ENCODE measurements around the gene NFE2L1.
A peak's percentile ranks its signal among the peaks of the same experiment; 100 is the strongest.

NFE2L1 gene

DNA sequence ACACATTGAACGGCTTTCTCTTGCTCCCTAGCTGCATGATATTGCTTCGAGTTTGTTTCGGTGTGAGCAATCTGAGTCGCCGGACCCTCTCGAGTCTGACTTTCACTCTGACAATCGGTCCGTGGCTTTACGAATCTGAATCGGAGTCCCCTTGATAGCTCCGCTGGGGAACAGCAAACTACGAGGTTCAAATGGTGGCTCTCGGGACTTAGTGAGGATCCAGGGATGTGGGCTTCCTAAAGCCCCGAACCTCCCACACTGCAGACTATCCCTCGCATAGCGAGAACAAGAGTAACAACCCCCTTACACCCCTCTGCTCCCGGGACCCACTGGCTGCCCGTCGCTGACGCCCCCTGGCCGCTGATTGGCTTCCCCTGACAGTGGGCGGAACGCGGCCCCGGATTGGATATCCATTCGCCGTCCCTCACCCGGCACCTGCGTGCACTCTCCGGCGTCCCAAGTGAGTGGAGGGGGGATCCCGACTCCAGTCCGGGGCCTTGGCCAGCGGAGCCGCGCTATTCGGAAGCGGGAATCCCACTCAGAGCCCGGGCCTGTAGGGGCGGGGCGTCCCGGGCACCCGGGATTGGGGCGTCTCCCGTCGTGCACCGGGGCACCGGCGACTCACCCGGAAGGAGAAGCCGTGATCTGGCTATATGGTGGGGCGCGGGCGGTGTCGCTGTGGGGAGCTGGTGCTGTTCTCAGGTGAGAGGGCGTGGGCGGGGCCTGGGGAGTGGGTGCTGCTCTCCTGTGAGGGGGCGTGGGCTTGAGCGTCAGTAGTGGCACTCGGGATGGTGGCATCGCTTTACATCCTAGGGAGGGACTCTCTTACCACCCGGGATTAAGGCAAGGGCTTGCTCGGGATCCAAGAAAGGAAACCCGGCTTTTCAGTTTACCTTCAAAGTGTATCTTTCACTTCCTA lies 59.2 kb downstream of the NFE2L1 start, which contains the start of gene SNX11:
Gene SNX11, plus strand, starts transcription at position 630 of the 919 bp plus-strand sequence. CDS start 4,278 bp downstream, outside the sequence.
- Histone ChIP-seq H3K79me2 (peaks cover 19% of the 10 kb centered on the region), H3K4me1 (peaks cover 17% of the 10 kb centered on the region), H3K27me3 (ENCODE audit: control insufficient read depth, insufficient read depth, low read length) (no peaks in the 10 kb centered on the region), H3K9ac (peak within 1 kb of the TSS; percentile 57), H2AFZ (peak within 1 kb of the TSS; percentile 97), H3K4me2 (ENCODE audit: low read length) (peak within 1 kb of the TSS; percentile 71), H3K36me3 (ENCODE audit: control insufficient read depth, insufficient read depth, low read length) (no peaks in the 10 kb centered on the region), H3K27ac (peak within 1 kb of the TSS; percentile 90), H3K9me3 (ENCODE audit: control insufficient read depth, low read length) (no peaks in the 10 kb centered on the region), H3K4me3 (ENCODE audit: low read depth, low read length) (peak within 1 kb of the TSS; percentile 89)
- TF ChIP-seq, protein P1, sequence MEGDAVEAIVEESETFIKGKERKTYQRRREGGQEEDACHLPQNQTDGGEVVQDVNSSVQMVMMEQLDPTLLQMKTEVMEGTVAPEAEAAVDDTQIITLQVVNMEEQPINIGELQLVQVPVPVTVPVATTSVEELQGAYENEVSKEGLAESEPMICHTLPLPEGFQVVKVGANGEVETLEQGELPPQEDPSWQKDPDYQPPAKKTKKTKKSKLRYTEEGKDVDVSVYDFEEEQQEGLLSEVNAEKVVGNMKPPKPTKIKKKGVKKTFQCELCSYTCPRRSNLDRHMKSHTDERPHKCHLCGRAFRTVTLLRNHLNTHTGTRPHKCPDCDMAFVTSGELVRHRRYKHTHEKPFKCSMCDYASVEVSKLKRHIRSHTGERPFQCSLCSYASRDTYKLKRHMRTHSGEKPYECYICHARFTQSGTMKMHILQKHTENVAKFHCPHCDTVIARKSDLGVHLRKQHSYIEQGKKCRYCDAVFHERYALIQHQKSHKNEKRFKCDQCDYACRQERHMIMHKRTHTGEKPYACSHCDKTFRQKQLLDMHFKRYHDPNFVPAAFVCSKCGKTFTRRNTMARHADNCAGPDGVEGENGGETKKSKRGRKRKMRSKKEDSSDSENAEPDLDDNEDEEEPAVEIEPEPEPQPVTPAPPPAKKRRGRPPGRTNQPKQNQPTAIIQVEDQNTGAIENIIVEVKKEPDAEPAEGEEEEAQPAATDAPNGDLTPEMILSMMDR (IDR thresholded peaks at IDR 0.05), result no peak

DNA sequence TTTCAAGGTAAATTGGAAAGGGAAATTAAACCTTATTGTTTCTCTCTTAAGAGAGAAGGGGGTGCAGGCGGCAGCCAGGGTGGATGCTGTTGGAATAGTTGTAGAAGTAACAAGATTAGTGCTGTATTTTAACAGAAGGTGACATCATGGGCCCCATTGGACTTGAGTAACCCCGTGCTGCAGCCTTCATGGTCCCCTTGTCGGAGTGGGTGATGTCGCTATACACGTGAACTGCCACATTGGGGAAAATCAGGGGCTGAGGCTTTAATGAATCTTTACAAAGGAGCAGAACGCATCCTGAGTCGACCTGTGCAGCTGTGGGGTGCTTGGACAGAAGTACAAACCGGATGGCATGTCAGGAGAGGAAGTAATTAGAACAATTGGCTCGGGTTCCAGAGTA lies 62.6 kb downstream of the NFE2L1 start:
- Histone ChIP-seq H2AFZ (no peak overlapping the region), H3K27ac (no peak overlapping the region), H3K36me3 (ENCODE audit: control insufficient read depth, insufficient read depth, low read length) (no peaks in the 10 kb centered on the region), H3K4me3 (ENCODE audit: low read depth, low read length) (no peak overlapping the region), H3K9me3 (ENCODE audit: control insufficient read depth, low read length) (no peaks in the 10 kb centered on the region), H3K4me2 (ENCODE audit: low read length) (peak overlapping the region; percentile 23), H3K4me1 (peaks cover 17% of the 10 kb centered on the region), H3K27me3 (ENCODE audit: control insufficient read depth, insufficient read depth, low read length) (no peaks in the 10 kb centered on the region), H3K79me2 (peaks cover 25% of the 10 kb centered on the region), H3K9ac (no peak overlapping the region)
- TF ChIP-seq, protein P1 (IDR thresholded peaks at IDR 0.05), result no peak
